Activated T-helper 17 cell treated with anti-CD3 and anti-CD28 coated beads, Interleukin-2, amount 50 U/mL, for 72 hours (primary cell): ENCODE results near the gene MBD5. TPM values are rescaled to one million over a fixed set of nuclear protein-coding genes. Genes with fewer than 3 reads are reported as not detected.

Source experiments
- ATAC-seq: fragments of 150-1000 bp; cut with Tn5 transposase; replicated peaks from 2 replicates; pipeline ENCODE4 v1.10.0; 2021; ENCODE audit warnings: mild to moderate bottlenecking, moderate library complexity
- H3K27ac Mint-ChIP-seq: one replicate; pipeline ENCODE4 v1.8.0; 2022; ENCODE audit warnings: mixed read lengths
- H3K27me3 Mint-ChIP-seq: one replicate; pipeline ENCODE4 v1.8.0; 2022; ENCODE audit warnings: mixed read lengths
- H3K36me3 Mint-ChIP-seq: one replicate; pipeline ENCODE4 v1.8.0; 2022; ENCODE audit warnings: low read depth, mild to moderate bottlenecking, mixed read lengths
- H3K4me1 Mint-ChIP-seq: one replicate; pipeline ENCODE4 v1.8.0; 2022; ENCODE audit warnings: mixed read lengths
- H3K4me3 Mint-ChIP-seq: one replicate; pipeline ENCODE4 v1.8.0; 2022; ENCODE audit warnings: mild to moderate bottlenecking, mixed read lengths
- H3K9me3 Mint-ChIP-seq: one replicate; pipeline ENCODE4 v1.8.0; 2022; ENCODE audit warnings: mixed read lengths
- total RNA-seq, 2 donors: library from RNA; stranded (reverse); gene quantifications; one replicate each; pipeline ENCODE4 v1.2.3, GENCODE V29; 2022

The MBD5 gene
- total RNA-seq, 2 donors from 2014 or later: 33.5 to 55.7 TPM

DNA sequence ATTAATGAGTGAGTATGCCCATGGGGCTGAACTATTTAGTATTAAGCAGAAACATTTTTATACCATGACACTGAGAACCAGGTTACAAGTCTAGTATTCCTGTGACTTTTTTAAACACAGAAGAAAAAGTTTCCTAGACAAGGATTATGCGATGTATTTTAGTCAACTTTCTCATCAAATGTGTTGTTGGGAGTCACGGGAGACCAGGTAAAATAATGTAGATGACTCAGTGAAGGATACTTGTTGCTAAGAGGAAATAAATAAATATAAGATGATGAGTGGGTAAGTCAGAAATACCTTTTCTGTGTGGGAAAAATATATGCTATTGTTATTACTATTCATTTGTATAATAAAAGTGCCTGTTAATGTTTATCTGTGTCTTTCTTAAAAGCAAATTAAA, 23.4 kb downstream of the MBD5 start:
- no peak overlapping the region for H3K4me3 Mint-ChIP-seq
- no peaks in the 10 kb centered on the region for H3K27me3 Mint-ChIP-seq
- no peak overlapping the region for H3K27ac Mint-ChIP-seq
- peaks cover 27% of the 10 kb centered on the region for H3K4me1 Mint-ChIP-seq
- H3K9me3 Mint-ChIP-seq: no peaks in the 10 kb centered on the region
- no peak for ATAC-seq
- H3K36me3 Mint-ChIP-seq: no peaks in the 10 kb centered on the region

DNA sequence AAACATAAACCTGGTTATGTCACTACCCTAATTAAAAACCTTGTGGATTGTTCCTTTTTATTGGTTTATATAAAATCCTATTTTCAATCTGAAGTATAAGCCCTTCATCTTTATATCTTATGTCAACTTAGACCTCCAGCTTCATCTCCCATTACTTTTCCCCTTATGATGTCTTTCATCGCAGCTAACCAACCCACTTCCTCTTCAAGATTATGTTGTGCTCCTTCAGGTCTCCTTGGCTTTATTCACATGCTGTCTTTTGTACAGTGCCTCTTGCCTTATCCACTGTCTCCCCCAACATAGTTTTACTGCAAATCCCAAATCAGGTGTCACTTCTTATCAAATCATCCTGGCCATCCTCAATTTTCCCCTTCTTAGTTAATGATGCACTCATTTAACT, 25.9 kb downstream of the MBD5 start:
- Mint-ChIP-seq H3K4me3 (no peak overlapping the region), H3K4me1 (peaks cover 32% of the 10 kb centered on the region), H3K27me3 (no peaks in the 10 kb centered on the region), H3K36me3 (no peaks in the 10 kb centered on the region), H3K27ac (no peak overlapping the region), H3K9me3 (no peaks in the 10 kb centered on the region)
- ATAC-seq: no peak

- H3K4me1 Mint-ChIP-seq: peaks cover 32% of the 10 kb centered on the region
- H3K27ac Mint-ChIP-seq: peak overlapping the region; percentile 2
- no peak overlapping the region for H3K4me3 Mint-ChIP-seq
- no peaks in the 10 kb centered on the region for H3K27me3 Mint-ChIP-seq
- peaks cover 4% of the 10 kb centered on the region for H3K9me3 Mint-ChIP-seq
- H3K36me3 Mint-ChIP-seq: peaks cover 8% of the 10 kb centered on the region
- peak; percentile 81 for ATAC-seq
These were observed 27.8 kb downstream of the MBD5 start for GRCh38 chr2:148048475-148049221.

DNA sequence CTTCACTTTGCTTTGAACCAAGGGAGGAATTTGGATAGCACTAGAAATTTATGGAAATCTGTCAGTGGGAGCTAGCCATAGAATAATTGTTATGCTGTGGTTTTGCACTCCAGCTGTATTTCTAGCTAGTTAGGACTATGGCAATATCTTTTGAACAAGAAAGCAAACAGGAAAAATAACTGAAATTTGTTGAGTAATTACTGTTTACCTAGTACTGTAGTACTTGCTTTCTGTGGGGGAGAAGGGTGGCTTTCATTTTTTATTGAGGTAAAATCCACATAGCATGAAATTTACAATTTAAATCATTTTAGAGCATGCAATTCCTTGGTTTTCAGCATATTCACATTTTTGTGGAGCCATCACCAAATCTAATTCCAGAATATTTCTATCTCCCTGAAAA, 28.4 kb downstream of the MBD5 start:
- Mint-ChIP-seq H3K27me3 (no peaks in the 10 kb centered on the region), H3K4me3 (no peak overlapping the region), H3K36me3 (peaks cover 8% of the 10 kb centered on the region), H3K4me1 (peaks cover 32% of the 10 kb centered on the region), H3K27ac (no peak overlapping the region), H3K9me3 (peaks cover 4% of the 10 kb centered on the region)
- no peak for ATAC-seq

GRCh38 chr2:148052687-148053086, 31.8 kb downstream of the MBD5 start:
- peaks cover 29% of the 10 kb centered on the region for H3K36me3 Mint-ChIP-seq
- H3K9me3 Mint-ChIP-seq: peaks cover 4% of the 10 kb centered on the region
- H3K4me1 Mint-ChIP-seq: peaks cover 17% of the 10 kb centered on the region
- no peak overlapping the region for H3K4me3 Mint-ChIP-seq
- H3K27me3 Mint-ChIP-seq: no peaks in the 10 kb centered on the region
- no peak for ATAC-seq
- no peak overlapping the region for H3K27ac Mint-ChIP-seq

DNA sequence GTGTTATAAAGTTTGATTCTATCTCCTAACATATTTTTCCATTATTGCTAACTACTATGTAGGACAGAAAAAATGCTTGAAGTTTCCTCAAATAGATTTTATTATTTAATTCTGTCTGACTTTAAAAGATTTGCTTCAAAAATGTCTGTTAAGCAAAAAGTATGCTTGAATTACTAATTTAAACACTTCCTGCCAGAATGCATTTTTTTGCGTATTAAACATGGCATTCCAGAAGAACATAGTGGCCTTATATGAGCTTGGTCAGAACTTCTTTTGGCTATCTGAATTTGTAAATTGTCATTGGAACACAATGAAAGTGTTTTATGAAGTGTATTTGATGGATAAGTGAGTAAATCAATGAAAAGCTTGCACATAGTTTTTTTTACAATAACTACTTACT, 37.8 kb downstream of the MBD5 start:
- no peak for ATAC-seq
- Mint-ChIP-seq H3K27me3 (no peaks in the 10 kb centered on the region), H3K27ac (no peak overlapping the region), H3K4me3 (no peak overlapping the region), H3K9me3 (no peaks in the 10 kb centered on the region), H3K36me3 (peaks cover 27% of the 10 kb centered on the region), H3K4me1 (no peaks in the 10 kb centered on the region)

DNA sequence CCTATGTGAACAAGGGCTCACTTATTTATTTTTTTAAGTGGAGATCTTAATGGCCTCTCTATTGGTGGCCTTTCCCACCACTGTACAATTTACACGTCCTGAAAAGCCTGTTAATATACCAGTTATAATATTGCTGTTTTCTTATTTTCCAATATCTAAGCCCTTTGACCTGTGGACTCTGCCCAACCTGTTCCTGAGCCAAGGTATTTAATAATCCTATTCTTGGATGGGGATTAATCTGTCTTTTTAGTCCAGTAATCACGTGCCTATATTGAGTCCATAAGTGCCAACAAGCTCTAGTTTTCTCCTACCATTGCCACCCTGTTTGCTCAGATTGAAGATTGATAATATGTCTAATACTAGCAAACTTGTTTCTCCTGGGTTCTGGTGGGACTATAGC, 42.7 kb downstream of the MBD5 start:
- Mint-ChIP-seq H3K36me3 (no peaks in the 10 kb centered on the region), H3K27me3 (no peaks in the 10 kb centered on the region), H3K27ac (no peak overlapping the region), H3K9me3 (no peaks in the 10 kb centered on the region), H3K4me1 (no peaks in the 10 kb centered on the region), H3K4me3 (no peak overlapping the region)
- no peak for ATAC-seq

DNA sequence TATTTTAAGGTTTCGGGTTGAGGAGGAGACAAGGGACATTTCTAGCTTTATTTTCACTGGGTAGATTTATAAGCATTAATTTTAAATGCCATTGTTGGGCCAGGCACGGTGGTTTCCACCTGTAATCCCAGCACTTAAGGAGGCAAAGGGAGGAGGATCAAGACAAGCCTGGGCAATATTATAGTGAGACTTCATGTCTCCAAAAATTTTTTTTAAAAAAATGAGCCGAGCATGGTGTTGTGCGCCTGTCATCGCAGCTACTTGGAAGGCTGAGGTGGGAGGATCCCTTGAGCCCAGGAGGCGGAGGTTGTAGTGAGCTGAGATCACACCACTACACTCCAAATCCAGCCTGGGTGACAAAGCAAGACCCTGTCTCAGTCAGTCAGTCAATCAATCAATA, 45.0 kb downstream of the MBD5 start:
- no peaks in the 10 kb centered on the region for H3K9me3 Mint-ChIP-seq
- no peak overlapping the region for H3K27ac Mint-ChIP-seq
- no peaks in the 10 kb centered on the region for H3K27me3 Mint-ChIP-seq
- no peaks in the 10 kb centered on the region for H3K36me3 Mint-ChIP-seq
- no peak for ATAC-seq
- H3K4me3 Mint-ChIP-seq: no peak overlapping the region
- no peaks in the 10 kb centered on the region for H3K4me1 Mint-ChIP-seq

DNA sequence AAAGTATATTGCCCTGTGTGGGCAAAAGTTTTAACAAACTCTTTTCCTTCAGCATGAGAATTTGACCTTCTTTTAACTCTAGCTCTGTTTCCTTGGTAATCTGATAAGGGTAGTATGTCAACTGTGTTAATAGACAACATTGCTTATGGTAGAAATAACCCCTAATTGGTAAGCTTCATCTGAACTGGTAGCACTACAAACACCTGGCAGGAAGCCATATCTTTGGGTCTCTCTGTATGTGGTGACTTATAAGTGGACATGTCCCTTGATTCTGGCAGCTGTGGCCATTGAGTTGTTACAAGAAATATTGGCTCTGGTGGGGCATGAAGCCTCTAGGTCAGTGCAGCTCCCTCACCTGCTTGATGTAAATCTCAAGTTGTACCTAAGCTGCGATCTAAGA, 46.9 kb downstream of the MBD5 start:
- Mint-ChIP-seq H3K27me3 (no peaks in the 10 kb centered on the region), H3K9me3 (no peaks in the 10 kb centered on the region), H3K36me3 (no peaks in the 10 kb centered on the region), H3K4me3 (no peak overlapping the region), H3K27ac (no peak overlapping the region), H3K4me1 (no peaks in the 10 kb centered on the region)
- no peak for ATAC-seq

- no peaks in the 10 kb centered on the region for H3K36me3 Mint-ChIP-seq
- no peak overlapping the region for H3K27ac Mint-ChIP-seq
- no peak overlapping the region for H3K4me3 Mint-ChIP-seq
- H3K27me3 Mint-ChIP-seq: no peaks in the 10 kb centered on the region
- ATAC-seq: no peak
- peaks cover 4% of the 10 kb centered on the region for H3K4me1 Mint-ChIP-seq
- H3K9me3 Mint-ChIP-seq: no peaks in the 10 kb centered on the region
These were observed 50.5 kb downstream of the MBD5 start for GRCh38 chr2:148071351-148071750.

DNA sequence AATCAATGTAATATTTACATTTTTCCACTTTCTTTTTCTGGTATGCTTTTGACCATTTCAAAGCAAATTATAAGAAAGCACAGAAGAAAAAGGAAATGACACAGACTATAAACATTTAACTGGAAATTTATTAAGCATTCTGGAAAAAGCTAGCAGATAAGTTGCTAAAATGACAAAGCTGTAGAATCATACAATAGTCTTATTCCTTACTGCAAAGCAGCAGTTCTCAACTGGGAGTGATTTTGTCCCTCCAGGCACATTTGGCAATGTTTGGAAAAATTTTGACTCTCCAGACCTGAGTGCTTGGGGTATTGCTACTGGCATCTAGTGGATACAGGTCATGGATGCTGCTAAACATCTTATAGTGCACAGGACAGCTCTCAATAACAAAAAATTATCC, 75.1 kb downstream of the MBD5 start:
- H3K27me3 Mint-ChIP-seq: no peaks in the 10 kb centered on the region
- H3K9me3 Mint-ChIP-seq: peaks cover 3% of the 10 kb centered on the region
- H3K4me3 Mint-ChIP-seq: no peak overlapping the region
- no peak for ATAC-seq
- H3K27ac Mint-ChIP-seq: no peak overlapping the region
- no peaks in the 10 kb centered on the region for H3K36me3 Mint-ChIP-seq
- H3K4me1 Mint-ChIP-seq: no peaks in the 10 kb centered on the region

DNA sequence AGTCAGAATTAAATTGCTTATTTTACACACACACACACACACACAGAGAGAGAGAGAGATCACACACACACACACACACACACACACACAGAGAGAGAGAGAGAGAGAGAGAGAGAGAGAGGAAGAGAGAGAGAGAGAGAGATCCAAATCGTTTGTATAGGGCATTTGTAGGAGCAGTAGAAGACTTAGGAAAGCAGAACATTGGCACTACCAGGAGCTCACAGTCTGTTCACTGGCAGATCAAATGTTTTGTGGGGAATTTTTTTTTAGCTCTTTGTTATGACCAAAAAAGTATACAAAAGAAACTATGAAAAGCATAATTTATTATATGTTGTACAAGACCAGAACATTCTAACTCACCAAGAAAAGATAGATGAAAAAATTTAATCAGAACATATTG, 81.8 kb downstream of the MBD5 start:
- Mint-ChIP-seq H3K27ac (no peak overlapping the region), H3K9me3 (peaks cover 3% of the 10 kb centered on the region), H3K36me3 (no peaks in the 10 kb centered on the region), H3K4me3 (no peak overlapping the region), H3K4me1 (no peaks in the 10 kb centered on the region), H3K27me3 (no peaks in the 10 kb centered on the region)
- ATAC-seq: no peak

- no peak for ATAC-seq
- H3K4me3 Mint-ChIP-seq: no peak overlapping the region
- H3K9me3 Mint-ChIP-seq: no peaks in the 10 kb centered on the region
- no peaks in the 10 kb centered on the region for H3K27me3 Mint-ChIP-seq
- no peak overlapping the region for H3K27ac Mint-ChIP-seq
- H3K36me3 Mint-ChIP-seq: no peaks in the 10 kb centered on the region
- no peaks in the 10 kb centered on the region for H3K4me1 Mint-ChIP-seq
These were observed 83.1 kb downstream of the MBD5 start for GRCh38 chr2:148103946-148104345.

DNA sequence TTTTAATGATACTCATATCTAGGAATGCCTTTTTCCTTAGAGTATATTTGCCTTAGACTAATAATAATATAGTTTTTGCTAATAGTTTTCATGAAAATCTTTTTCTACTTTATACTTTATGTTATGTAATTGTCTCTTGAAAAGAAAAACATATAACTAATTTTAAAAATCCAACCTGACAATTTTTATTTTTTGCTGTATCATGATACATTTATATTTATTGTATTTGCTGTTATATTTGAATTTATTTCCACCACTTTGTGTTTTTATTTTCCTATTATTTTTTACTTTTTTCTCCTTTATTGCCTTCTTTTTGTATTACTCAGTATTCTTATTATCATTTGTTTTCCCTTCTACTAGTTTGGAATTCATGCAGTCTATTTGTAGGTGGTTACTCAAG, 85.4 kb downstream of the MBD5 start:
- H3K27ac Mint-ChIP-seq: no peak overlapping the region
- no peak overlapping the region for H3K4me3 Mint-ChIP-seq
- H3K36me3 Mint-ChIP-seq: no peaks in the 10 kb centered on the region
- no peaks in the 10 kb centered on the region for H3K9me3 Mint-ChIP-seq
- ATAC-seq: no peak
- H3K27me3 Mint-ChIP-seq: no peaks in the 10 kb centered on the region
- H3K4me1 Mint-ChIP-seq: peaks cover 8% of the 10 kb centered on the region

GRCh38 chr2:148108385-148108784, 87.5 kb downstream of the MBD5 start:
- H3K27ac Mint-ChIP-seq: no peak overlapping the region
- H3K4me3 Mint-ChIP-seq: no peak overlapping the region
- peaks cover 8% of the 10 kb centered on the region for H3K4me1 Mint-ChIP-seq
- ATAC-seq: no peak
- no peaks in the 10 kb centered on the region for H3K27me3 Mint-ChIP-seq
- H3K9me3 Mint-ChIP-seq: no peaks in the 10 kb centered on the region
- H3K36me3 Mint-ChIP-seq: no peaks in the 10 kb centered on the region

GRCh38 chr2:148110184-148110583, 89.3 kb downstream of the MBD5 start:
- H3K27ac Mint-ChIP-seq: no peak overlapping the region
- H3K27me3 Mint-ChIP-seq: no peaks in the 10 kb centered on the region
- H3K4me1 Mint-ChIP-seq: peaks cover 8% of the 10 kb centered on the region
- H3K36me3 Mint-ChIP-seq: no peaks in the 10 kb centered on the region
- H3K9me3 Mint-ChIP-seq: no peaks in the 10 kb centered on the region
- ATAC-seq: no peak
- no peak overlapping the region for H3K4me3 Mint-ChIP-seq
